Measurements from ENCODE around the gene UBE4B. TPM values are rescaled to one million over a fixed set of nuclear protein-coding genes. Genes with fewer than 3 reads are reported as not detected.
"Not testable (repeated sequence)": the region's sequence is repeated elsewhere in the genome, so short reads cannot be mapped to it uniquely, and the experiment has no call there.

The UBE4B gene
- total RNA-seq = 10 to 100 TPM; 40.0 to 45.3 TPM
- 10 to 100 TPM in 1 of 3 donors, 1 to 10 TPM in 2; 8.4 to 10.4 (median 9.6) TPM for polyA plus RNA-seq
- 45.7 to 66.2 (median 52.4) reads per million in 6 experiments for total RNA-seq

DNA sequence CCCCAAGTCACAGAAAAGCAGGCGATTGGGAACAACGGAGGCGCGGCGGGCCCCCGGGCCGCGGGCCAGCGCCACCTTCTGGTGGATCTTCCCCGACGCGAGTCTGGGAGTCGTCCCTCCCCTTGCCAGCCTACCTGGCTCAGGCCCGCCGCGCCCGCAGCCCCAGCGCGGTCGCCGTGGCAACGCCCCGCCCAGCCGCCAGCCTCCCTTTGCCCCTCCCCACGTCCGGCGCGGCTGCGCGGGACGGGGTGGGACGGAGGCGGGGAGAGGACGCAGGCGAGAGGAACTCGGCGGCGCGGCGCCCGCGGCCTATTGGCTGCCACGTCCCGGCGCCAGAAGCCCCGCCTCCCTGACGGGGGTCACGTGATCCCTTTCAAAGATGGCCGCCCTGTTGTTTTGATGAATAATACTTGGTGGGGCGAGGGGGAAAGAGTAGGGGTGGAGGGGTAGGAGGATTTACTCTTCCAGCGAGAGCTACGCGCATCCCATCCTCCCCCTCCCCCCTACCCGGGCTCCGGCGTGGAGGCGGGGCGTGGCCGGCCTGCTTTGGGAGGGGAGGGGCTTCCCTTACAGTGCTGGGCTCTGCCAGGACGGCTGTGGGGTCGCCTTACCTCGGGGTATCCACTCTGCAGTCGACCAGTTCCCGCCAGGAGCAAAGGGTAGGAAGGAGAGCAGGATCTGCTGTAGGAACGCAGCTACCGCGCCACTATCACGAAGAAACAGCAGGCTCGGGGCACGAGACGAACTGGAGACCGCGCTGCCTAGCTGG, at the start of gene UBE4B:
Gene UBE4B, plus strand, starts transcription at position 369 of the 769 bp plus-strand sequence. CDS start 713 bp downstream, outside the sequence.
- POLR2A ChIA-PET = interaction anchor here (0.6 to 1.3 kb wide), 5 partner anchors 82 to 1863 kb away, joined by 3 to 9 read pairs (median 5); partner anchors contain the start of genes LZIC and NMNAT1
- peak within 1 kb of the TSS; percentile 93 to 98 (median 96) for H3K4me3 Mint-ChIP-seq
- H3K36me3 Mint-ChIP-seq = peaks cover 0 to 9% (median 0%) of the 10 kb centered on the region in 3 donors
- H3K9me3 Mint-ChIP-seq = no peaks in the 10 kb centered on the region
- no peaks in the 10 kb centered on the region for H3K27me3 Mint-ChIP-seq
- peak within 1 kb of the TSS; percentile 93 to 99 (median 97) for H3K27ac Mint-ChIP-seq
- peaks cover 13 to 32% (median 29%) of the 10 kb centered on the region in 4 donors for H3K4me1 Mint-ChIP-seq
- DNase-seq (peak; percentile 96 to 100 (median 99)), ATAC-seq (peak; percentile 93)

DNA sequence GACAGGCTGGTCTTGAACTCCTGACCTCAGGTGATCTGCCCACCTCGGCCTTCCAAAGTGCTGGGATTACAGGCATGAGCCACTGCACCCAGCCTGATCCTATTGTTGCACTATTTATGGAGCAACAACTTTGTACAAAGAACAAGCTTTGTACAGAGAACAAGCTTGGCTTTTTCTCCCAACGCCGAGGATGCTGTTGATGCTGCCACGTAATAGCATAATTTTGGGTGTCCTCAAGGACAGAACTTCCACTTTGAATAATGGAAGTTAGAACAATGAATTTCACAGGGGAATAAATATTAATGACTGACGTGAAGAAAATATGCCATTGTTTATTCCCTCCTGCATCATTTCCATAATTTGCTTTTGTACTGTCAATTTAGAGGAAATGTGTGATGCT, 48.5 kb upstream of the UBE4B start:
- Mint-ChIP-seq H3K9me3 (no peaks in the 10 kb centered on the region), H3K27me3 (no peaks in the 10 kb centered on the region), H3K4me3 (no peak overlapping the region), H3K36me3 (peaks cover 0 to 28% (median 12%) of the 10 kb centered on the region in 3 donors), H3K4me1 (no peaks in the 10 kb centered on the region), H3K27ac (no peak overlapping the region)
- no peak for ATAC-seq
- POLR2A ChIA-PET = no interaction called here
- DNase-seq = no peak

DNA sequence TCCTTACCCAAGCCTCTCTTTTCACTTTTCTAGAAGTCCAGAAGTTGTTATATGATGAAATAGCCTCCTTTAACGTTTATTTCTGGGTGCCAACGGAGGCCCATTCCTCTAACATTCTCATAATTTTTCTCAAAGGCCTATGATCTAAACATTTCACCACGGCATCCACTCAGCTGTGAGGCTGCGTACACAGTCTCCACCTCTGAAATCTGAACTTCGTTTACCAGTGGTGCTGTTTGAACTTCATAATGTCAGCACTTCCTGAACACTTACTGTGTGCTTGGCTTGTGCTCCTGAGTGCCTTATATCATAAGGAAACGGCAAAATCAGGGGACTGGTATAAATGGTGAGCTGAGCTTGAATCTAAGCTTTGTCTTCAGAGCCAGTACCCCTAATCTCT, 47.8 kb upstream of the UBE4B start:
- DNase-seq (no peak), ATAC-seq (no peak)
- H3K27me3 Mint-ChIP-seq = no peaks in the 10 kb centered on the region
- H3K4me3 Mint-ChIP-seq = no peak overlapping the region
- POLR2A ChIA-PET = no interaction called here
- H3K4me1 Mint-ChIP-seq = no peaks in the 10 kb centered on the region
- H3K27ac Mint-ChIP-seq = peak overlapping the region in 1 of 10 donors; percentile 64
- H3K9me3 Mint-ChIP-seq = no peaks in the 10 kb centered on the region
- peaks cover 0 to 28% (median 12%) of the 10 kb centered on the region in 3 donors for H3K36me3 Mint-ChIP-seq

DNA sequence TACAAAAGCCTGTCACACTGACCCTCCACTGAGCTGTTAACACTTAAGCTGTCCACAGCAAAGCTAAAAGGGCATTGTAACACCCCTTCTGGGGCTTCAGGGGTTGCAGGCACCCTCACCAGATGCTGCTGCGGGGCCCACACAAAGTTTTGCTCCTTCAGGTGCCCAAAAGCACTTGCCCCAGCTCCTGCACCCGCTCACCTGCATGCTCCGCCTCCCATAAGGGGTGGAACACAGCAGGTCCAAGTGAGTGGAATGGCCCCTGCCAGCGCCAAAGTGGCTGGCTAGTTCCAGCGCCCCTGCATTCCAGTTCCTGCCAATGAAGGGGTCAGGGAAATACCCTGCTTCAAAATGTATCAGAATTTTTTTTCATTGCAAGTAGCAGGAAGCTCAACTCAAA, 43.0 kb upstream of the UBE4B start:
- peaks cover 0 to 4% (median 0%) of the 10 kb centered on the region in 4 donors for H3K4me1 Mint-ChIP-seq
- DNase-seq (no peak), ATAC-seq (no peak)
- H3K36me3 Mint-ChIP-seq = peaks cover 0 to 3% (median 0%) of the 10 kb centered on the region in 3 donors
- peaks cover 6 to 17% (median 11%) of the 10 kb centered on the region in 5 donors for H3K27me3 Mint-ChIP-seq
- H3K27ac Mint-ChIP-seq = no peak overlapping the region
- H3K4me3 Mint-ChIP-seq = no peak overlapping the region
- no peaks in the 10 kb centered on the region for H3K9me3 Mint-ChIP-seq
- POLR2A ChIA-PET = no interaction called here

DNA sequence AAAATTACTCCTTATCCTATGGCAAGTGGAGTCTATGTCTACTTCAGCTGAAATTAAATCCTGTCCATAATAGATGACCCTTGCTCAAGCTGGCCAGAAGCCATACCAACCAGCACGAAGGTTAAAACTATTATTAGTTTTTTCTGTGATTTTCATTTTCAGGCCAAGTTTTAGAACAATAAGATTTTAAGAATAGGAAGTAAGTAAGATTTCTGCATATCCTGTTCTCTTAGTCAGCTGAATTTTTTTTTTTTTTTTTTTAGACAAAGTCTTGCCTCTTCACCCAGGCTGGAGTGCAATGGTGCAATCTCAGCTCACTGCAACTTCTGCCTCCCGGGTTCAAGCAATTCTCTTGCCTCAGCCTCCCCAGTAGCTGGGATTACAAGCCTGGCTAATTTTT, 41.8 kb upstream of the UBE4B start:
- DNase-seq = no peak
- Mint-ChIP-seq H3K27me3 (peaks cover 6 to 17% (median 12%) of the 10 kb centered on the region in 5 donors), H3K27ac (no peak overlapping the region), H3K9me3 (no peaks in the 10 kb centered on the region), H3K4me1 (peaks cover 0 to 4% (median 0%) of the 10 kb centered on the region in 4 donors), H3K36me3 (peaks cover 0 to 3% (median 0%) of the 10 kb centered on the region in 3 donors), H3K4me3 (no peak overlapping the region)
- POLR2A ChIA-PET = interaction anchor here (0.7 kb wide), 1 partner anchor 76 kb away, joined by 4 read pairs; no protein-coding TSS in a partner anchor
- ATAC-seq = no peak

DNA sequence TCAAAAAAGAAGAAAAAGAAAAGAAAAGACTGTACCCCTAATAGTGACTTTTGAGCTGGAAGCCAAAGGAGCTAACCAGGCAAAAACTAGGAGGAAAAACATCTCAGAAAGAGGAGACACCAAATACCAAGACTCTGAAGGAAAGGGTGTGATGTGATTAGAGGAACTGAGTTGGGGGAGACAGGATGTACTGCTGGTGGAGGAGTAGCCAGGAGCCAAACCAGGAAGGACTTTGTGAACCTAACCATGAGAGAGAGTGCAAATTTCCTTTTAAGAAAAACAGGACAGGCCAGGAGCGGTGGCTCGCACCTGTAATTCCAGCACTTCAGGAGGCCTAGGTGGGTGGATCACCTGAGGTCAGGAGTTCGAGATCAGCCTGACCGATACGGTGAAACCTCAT, 39.8 kb upstream of the UBE4B start:
- Mint-ChIP-seq H3K27me3 (peaks cover 11 to 27% (median 19%) of the 10 kb centered on the region in 5 donors), H3K36me3 (peaks cover 0 to 6% (median 0%) of the 10 kb centered on the region in 3 donors), H3K9me3 (no peaks in the 10 kb centered on the region), H3K4me3 (no peak overlapping the region), H3K27ac (no peak overlapping the region), H3K4me1 (peaks cover 0 to 10% (median 6%) of the 10 kb centered on the region in 4 donors)
- POLR2A ChIA-PET = no interaction called here
- no peak for ATAC-seq
- no peak for DNase-seq

DNA sequence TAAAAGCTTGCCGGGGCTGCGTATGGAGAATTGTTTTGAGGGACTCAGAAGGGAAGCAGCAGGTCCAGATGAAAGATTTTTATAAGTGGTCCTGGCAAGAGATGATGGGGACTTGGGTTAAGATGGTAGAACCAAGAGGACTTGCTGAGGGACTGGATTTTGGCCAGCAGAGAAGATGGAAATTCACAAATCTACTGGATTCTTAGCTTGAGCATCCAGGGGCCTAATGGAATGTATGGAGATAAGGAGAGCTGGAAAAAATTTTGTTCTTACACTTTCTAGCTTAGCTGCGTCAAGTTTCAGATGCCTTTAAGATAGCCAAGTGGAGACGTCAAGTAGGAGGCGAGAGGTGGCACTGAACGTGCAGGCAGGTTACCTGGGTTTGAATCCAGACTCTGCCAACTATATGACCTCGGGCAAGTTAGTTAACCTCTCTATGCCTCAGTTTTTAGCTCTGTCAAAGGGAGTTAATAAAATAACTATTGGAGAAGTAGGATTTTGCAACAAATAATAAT, 39.1 kb upstream of the UBE4B start:
- POLR2A ChIA-PET = interaction anchor here (0.6 kb wide), 2 partner anchors 34 to 362 kb away, joined by 3 read pairs; no protein-coding TSS in a partner anchor
- H3K4me3 Mint-ChIP-seq = no peak overlapping the region
- H3K27ac Mint-ChIP-seq = no peak overlapping the region
- H3K36me3 Mint-ChIP-seq = peaks cover 0 to 7% (median 0%) of the 10 kb centered on the region in 3 donors
- ATAC-seq (no peak), DNase-seq (no peak)
- no peaks in the 10 kb centered on the region for H3K9me3 Mint-ChIP-seq
- peaks cover 14 to 34% (median 23%) of the 10 kb centered on the region in 5 donors for H3K27me3 Mint-ChIP-seq
- H3K4me1 Mint-ChIP-seq = peaks cover 0 to 14% (median 8%) of the 10 kb centered on the region in 4 donors

DNA sequence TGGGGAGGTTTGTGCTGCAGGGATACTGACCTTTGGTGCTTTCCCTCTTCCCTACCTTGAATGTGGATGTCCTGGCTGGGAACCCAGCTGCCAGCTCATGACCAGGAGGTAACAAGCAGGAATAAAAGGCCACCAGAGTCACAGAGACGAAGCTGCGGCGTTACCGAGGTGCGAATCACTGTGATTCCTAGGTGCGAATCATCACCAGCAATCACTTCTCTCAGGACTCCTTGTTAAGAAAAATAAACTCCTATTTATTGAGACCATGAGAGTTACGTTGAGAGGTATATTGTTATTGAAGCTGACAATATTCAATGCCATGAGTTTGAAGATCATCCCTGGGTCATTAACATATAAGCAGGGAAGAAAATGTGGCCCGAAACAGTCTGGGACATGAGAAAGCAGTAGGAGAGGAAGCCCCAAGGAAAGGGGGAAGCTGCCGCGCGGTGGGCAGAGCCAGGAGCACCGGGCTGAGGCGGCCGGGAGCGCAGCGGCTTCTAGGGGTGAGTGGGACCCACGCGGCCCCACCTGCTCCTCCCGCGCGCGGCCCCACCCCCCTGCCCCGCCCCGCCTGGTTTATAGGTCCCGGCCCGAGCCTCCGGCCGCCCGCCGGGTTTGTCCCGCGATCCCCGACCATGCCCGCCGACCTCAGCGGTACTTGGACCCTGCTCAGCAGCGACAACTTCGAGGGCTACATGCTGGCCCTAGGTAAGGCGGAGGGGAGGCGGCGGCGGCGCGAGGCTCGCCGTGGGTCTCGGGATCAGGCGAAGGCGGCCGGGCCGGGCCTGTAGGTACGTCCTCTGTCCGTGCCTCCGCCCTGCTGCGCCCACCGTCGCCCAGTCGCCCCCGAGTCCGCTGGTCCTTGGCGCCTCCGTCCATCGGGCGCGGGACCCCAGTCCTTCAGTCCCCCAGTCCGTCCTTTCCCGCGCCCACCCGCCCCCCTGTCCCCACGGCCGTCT, 35.9 kb upstream of the UBE4B start, which contains the start of gene RBP7:
Gene RBP7, plus strand, starts transcription at position 605 of the 959 bp plus-strand sequence. Its CDS starts 31 bp downstream, at position 636.
- H3K36me3 Mint-ChIP-seq = peaks cover 0 to 8% (median 0%) of the 10 kb centered on the region in 3 donors
- peak within 1 kb of the TSS in 3 of 10 donors; percentile 29 to 75 (median 69) for H3K27ac Mint-ChIP-seq
- peak; percentile 63 to 80 for ATAC-seq
- H3K27me3 Mint-ChIP-seq = peaks cover 17 to 53% (median 36%) of the 10 kb centered on the region in 5 donors
- H3K9me3 Mint-ChIP-seq = peaks cover 0 to 6% (median 0%) of the 10 kb centered on the region in 9 donors
- peak in 7 of 10 donors; percentile 2 to 17 (median 11) for DNase-seq
- POLR2A ChIA-PET = no interaction called here
- peak within 1 kb of the TSS; percentile 72 to 90 (median 83) for H3K4me3 Mint-ChIP-seq
- peaks cover 0 to 15% (median 8%) of the 10 kb centered on the region in 4 donors for H3K4me1 Mint-ChIP-seq

DNA sequence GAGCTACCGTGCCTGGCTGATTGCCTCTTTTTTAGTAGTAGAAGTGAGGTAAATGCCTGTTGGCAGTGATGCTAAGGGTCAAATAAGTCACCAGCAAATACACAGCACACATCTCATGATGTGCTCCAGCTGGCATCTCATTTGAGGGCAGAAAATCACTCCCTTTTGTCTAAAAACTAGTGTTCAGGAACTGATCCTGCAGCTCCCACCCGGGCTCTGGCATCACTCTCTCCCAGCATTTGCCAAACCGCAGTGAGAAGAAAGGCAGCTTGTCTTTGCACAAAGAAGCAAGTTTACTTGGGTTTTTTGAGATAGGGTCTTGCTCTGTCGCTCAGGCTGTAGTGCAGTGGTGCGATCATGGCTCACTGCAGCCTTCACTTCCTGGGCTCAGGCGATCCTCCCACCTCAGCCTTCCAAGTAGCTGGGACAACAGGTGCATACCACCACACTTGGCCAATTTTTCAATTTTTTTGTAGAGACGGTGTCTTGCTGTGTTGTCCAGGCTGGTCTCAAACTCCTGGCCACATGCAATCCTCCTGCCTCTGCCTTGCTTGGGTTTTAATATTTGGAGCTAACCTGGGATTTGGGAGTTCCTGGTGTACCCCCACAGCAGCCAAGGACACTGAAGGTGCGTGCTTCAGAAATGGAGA, 31.6 kb upstream of the UBE4B start:
- Mint-ChIP-seq H3K4me3 (no peak overlapping the region), H3K27ac (no peak overlapping the region), H3K27me3 (peaks cover 14 to 49% (median 31%) of the 10 kb centered on the region in 5 donors), H3K36me3 (peaks cover 0 to 6% (median 0%) of the 10 kb centered on the region in 3 donors), H3K4me1 (peaks cover 0 to 13% (median 8%) of the 10 kb centered on the region in 4 donors), H3K9me3 (peaks cover 0 to 6% (median 0%) of the 10 kb centered on the region in 9 donors)
- no peak for ATAC-seq
- no peak for DNase-seq
- POLR2A ChIA-PET = no interaction called here

DNA sequence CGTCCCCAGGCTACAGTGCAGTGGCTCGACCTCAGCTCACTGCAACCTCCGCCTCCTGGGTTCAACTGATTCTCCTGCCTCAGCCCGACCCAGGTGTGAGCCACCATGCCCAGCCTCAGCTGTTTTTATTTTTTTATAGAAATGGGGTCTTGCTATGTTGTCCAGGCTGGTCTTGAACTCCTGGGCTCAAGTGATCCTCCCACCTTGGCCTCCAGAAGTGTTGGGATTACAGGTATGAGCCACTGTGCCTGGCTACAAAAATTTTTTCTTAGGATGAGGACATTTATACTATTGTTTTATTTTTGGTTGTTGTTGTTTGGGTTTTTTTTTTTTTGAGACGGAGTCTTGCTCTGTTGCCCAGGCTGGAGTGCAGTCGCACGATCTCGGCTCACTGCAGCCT, 27.5 kb upstream of the UBE4B start:
- POLR2A ChIA-PET = interaction anchor here (0.6 kb wide), 1 partner anchor 277 kb away, joined by 4 read pairs; no protein-coding TSS in a partner anchor
- H3K4me1 Mint-ChIP-seq, H3K9me3 Mint-ChIP-seq, ATAC-seq, H3K4me3 Mint-ChIP-seq, DNase-seq, H3K36me3 Mint-ChIP-seq: not testable (repeated sequence)
- peak overlapping the region in 2 of 10 donors; percentile 27 to 34 for H3K27ac Mint-ChIP-seq
- peaks cover 3 to 25% (median 9%) of the 10 kb centered on the region in 5 donors for H3K27me3 Mint-ChIP-seq

DNA sequence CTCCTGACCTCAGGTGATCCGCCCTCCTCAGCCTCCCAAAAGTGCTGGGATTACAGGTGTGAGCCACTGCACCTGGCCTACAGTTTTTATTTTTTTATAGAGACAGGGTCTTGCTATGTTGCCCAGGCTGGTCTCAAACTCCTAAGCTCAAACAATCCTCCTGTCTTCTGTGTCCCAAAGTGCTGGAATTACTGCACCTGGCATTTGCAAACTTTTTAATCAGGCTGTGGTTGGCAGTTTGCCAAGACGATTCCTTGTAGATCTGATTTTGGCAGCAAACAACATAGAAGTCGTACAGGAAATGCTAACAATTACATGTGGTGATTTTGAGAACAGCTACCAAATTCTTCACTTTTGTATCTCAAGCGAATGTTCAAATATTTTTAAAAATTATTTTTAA, 25.6 kb upstream of the UBE4B start:
- POLR2A ChIA-PET = no interaction called here
- H3K36me3 Mint-ChIP-seq = no peaks in the 10 kb centered on the region

More for the DNA sequence above, 25.6 kb upstream of the UBE4B start:
- Mint-ChIP-seq H3K4me3 (no peak overlapping the region), H3K9me3 (no peaks in the 10 kb centered on the region), H3K27ac (no peak overlapping the region), H3K27me3 (peaks cover 3 to 12% (median 8%) of the 10 kb centered on the region in 5 donors), H3K4me1 (no peaks in the 10 kb centered on the region)
- DNase-seq (no peak), ATAC-seq (no peak)

Measured in naive thymus-derived CD8-positive, alpha-beta T cell (primary cell).